Airway epithelial cell (primary cell): ENCODE measurements around the gene OR52E1. TPM values are rescaled to one million over a fixed set of nuclear protein-coding genes. Genes with fewer than 3 reads are reported as not detected.

Experiments used
- total RNA-seq: library from RNA; depleted of rRNA; stranded (reverse); fragments of >200 nt; gene quantifications from 2 replicates; pipeline ENCODE4 v1.2.3, GENCODE V29; 2015

Gene OR52E1
- total RNA-seq, result not detected in 2 replicates

GRCh38 chr11:5069272-5069671 lies at the start of gene OR52E1:
Gene OR52E1, plus strand, starts transcription at chr11:5069572.

GRCh38 chr11:5046226-5046625 lies 23.1 kb upstream of the OR52E1 start, which contains the start of gene OR52J3:
Gene OR52J3, plus strand, starts transcription at chr11:5046526. Its CDS starts 0 bp downstream, at chr11:5046526.

GRCh38 chr11:5059391-5059790 lies 10.0 kb upstream of the OR52E1 start, which contains the start of gene OR52E2:
Gene OR52E2, minus strand, starts transcription at chr11:5059627. Its CDS starts 0 bp downstream, at chr11:5059627.

Other genes with a start within 250 kb of the OR52E1 start
- gene OR51F2, start 248.3 kb upstream of the OR52E1 start, total RNA-seq, result not detected in 2 replicates
- not detected in 2 replicates for gene OR51S1, start 220.4 kb upstream of the OR52E1 start, total RNA-seq
- gene OR51T1, start 187.7 kb upstream of the OR52E1 start, total RNA-seq, result not detected in 2 replicates
- not detected in 2 replicates for gene OR51A7, start 165.8 kb upstream of the OR52E1 start, total RNA-seq
- not detected in 2 replicates for gene OR51G2, start 150.2 kb upstream of the OR52E1 start, total RNA-seq
- not detected in 2 replicates for gene OR51G1, start 145.2 kb upstream of the OR52E1 start, total RNA-seq
- not detected in 2 replicates for gene OR51A4, start 122.0 kb upstream of the OR52E1 start, total RNA-seq
- gene OR51A2, start 113.9 kb upstream of the OR52E1 start, total RNA-seq, result not detected in 2 replicates
- not detected in 2 replicates for gene OR51L1, start 74.7 kb upstream of the OR52E1 start, total RNA-seq
- not detected in 2 replicates for gene OR52J3, start 23.0 kb upstream of the OR52E1 start, total RNA-seq
- not detected in 2 replicates for gene OR52E2, start 9.9 kb upstream of the OR52E1 start, total RNA-seq
- not detected in 2 replicates for gene OR52A5, start 68.8 kb downstream of the OR52E1 start, total RNA-seq
- gene OR52A1, start 85.2 kb downstream of the OR52E1 start, total RNA-seq, result not detected in 2 replicates
- gene OR51V1, start 131.1 kb downstream of the OR52E1 start, total RNA-seq, result not detected in 2 replicates
- not detected in 2 replicates for gene HBB, start 157.5 kb downstream of the OR52E1 start, total RNA-seq
- not detected in 2 replicates for gene HBD, start 164.9 kb downstream of the OR52E1 start, total RNA-seq
- gene HBG1, start 180.3 kb downstream of the OR52E1 start, total RNA-seq, result not detected in 2 replicates
- gene HBG2, start 185.2 kb downstream of the OR52E1 start, total RNA-seq, result not detected in 2 replicates
- not detected in 2 replicates for gene HBE1, start 200.4 kb downstream of the OR52E1 start, total RNA-seq
- gene OR51B4, start 232.4 kb downstream of the OR52E1 start, total RNA-seq, result not detected in 2 replicates